ENCODE results near the gene ZNF24.

The ZNF24 gene

DNA sequence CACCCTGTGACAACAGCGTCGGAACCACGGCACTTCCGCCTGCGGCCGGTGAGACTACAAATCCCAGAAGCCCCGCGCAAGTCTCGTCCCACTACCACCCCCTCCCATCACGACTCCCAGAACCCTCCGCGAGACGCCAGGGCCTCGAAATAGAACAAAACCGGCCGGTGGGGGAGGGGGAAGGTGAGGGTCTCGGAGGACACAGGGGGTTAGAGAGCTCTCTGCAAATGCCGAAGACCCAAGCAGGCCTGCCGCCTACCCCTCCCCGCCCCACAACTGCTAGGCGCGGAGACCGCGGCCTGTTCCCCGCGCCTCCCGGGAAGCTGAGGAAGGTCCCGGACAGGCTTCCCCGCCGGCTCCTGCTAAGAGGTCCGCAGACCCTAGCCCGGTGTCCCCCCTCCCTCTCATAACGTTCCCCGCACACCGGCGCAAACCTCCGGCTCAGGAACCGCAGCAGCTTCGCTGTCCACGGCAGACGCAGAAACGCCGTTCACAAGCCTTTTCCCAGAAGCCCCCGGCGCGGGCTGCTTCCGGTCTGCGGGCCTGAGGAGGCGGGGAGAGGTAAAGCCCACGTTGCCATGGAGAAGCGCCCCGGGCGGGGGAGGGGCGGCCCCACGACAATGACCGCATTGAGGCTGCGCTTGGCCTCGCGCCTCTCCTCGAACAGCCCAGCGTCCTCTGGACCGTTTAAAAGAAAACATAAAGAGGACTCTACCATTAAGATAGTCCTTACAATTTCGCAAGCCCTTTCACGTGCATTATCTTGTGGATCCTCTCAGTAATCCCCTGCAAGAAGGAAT, at the start of gene ZNF24:
TSS of gene ZNF24 (minus strand) at position 485 of the 800 bp plus-strand sequence. CDS start 3,770 bp downstream, outside the sequence.
- peak; percentile 94 for DNase-seq
- no peaks in the 10 kb centered on the region for H3K27me3 Mint-ChIP-seq
- H3K9me3 Mint-ChIP-seq, result no peaks in the 10 kb centered on the region
- H3K4me1 Mint-ChIP-seq (ENCODE audit: low read depth), result peaks cover 47% of the 10 kb centered on the region
- H3K4me3 Mint-ChIP-seq, result peak within 1 kb of the TSS; percentile 99
- peaks cover 44% of the 10 kb centered on the region for H3K36me3 Mint-ChIP-seq (ENCODE audit: low read depth)
- H3K27ac Mint-ChIP-seq, result peak within 1 kb of the TSS; percentile 99

- H3K4me3 Mint-ChIP-seq, result no peak overlapping the region
- H3K4me1 Mint-ChIP-seq (ENCODE audit: low read depth), result no peaks in the 10 kb centered on the region
- H3K9me3 Mint-ChIP-seq, result no peaks in the 10 kb centered on the region
- H3K27me3 Mint-ChIP-seq, result peaks cover 34% of the 10 kb centered on the region
- no peak overlapping the region for H3K27ac Mint-ChIP-seq
- H3K36me3 Mint-ChIP-seq (ENCODE audit: low read depth), result no peaks in the 10 kb centered on the region
- DNase-seq, result no peak
Observed at GRCh38 chr18:35393716-35394115, 49.5 kb upstream of the ZNF24 start.

GRCh38 chr18:35392375-35392774, 48.2 kb upstream of the ZNF24 start:
- no peaks in the 10 kb centered on the region for H3K9me3 Mint-ChIP-seq
- H3K27ac Mint-ChIP-seq, result no peak overlapping the region
- H3K27me3 Mint-ChIP-seq, result peaks cover 35% of the 10 kb centered on the region
- no peak overlapping the region for H3K4me3 Mint-ChIP-seq
- no peaks in the 10 kb centered on the region for H3K36me3 Mint-ChIP-seq (ENCODE audit: low read depth)
- no peaks in the 10 kb centered on the region for H3K4me1 Mint-ChIP-seq (ENCODE audit: low read depth)
- DNase-seq, result no peak

GRCh38 chr18:35390951-35391700, 46.9 kb upstream of the ZNF24 start:
- H3K36me3 Mint-ChIP-seq (ENCODE audit: low read depth), result no peaks in the 10 kb centered on the region
- peaks cover 39% of the 10 kb centered on the region for H3K27me3 Mint-ChIP-seq
- DNase-seq, result no peak
- no peaks in the 10 kb centered on the region for H3K9me3 Mint-ChIP-seq
- no peak overlapping the region for H3K4me3 Mint-ChIP-seq
- H3K27ac Mint-ChIP-seq, result no peak overlapping the region
- H3K4me1 Mint-ChIP-seq (ENCODE audit: low read depth), result peaks cover 2% of the 10 kb centered on the region

DNA sequence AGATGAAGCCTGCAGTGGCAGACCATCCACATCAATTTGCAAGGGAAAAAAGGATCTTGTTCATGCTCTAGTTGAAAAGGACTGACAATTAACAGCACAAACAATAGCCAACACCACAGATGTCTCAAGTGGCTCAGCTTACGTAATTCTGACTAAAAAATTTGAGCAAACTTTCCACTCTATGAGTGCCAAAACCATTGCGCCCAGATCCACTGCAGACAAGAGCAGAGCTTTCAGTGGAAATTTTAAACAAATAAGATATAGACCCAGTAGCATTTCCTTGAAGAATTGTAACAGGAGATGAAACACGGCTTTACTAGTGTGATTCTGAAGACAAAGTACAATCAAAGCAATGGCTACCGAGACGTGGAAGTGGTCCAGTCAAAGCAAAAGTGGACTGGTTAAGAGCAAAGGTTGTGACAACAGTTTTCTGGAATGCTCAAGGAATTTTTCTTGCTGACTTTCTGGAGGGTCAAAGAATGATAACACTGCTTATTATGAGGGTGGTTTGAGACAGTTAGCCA, 44.9 kb upstream of the ZNF24 start:
- no peak for DNase-seq
- H3K27ac Mint-ChIP-seq, result no peak overlapping the region
- H3K9me3 Mint-ChIP-seq, result no peaks in the 10 kb centered on the region
- peaks cover 2% of the 10 kb centered on the region for H3K4me1 Mint-ChIP-seq (ENCODE audit: low read depth)
- no peak overlapping the region for H3K4me3 Mint-ChIP-seq
- H3K27me3 Mint-ChIP-seq, result peaks cover 41% of the 10 kb centered on the region
- no peaks in the 10 kb centered on the region for H3K36me3 Mint-ChIP-seq (ENCODE audit: low read depth)

GRCh38 chr18:35387152-35387571, 42.9 kb upstream of the ZNF24 start:
- Mint-ChIP-seq H3K9me3 (no peaks in the 10 kb centered on the region), H3K27me3 (peaks cover 41% of the 10 kb centered on the region), H3K4me3 (no peak overlapping the region), H3K4me1 (ENCODE audit: low read depth) (peaks cover 2% of the 10 kb centered on the region), H3K36me3 (ENCODE audit: low read depth) (no peaks in the 10 kb centered on the region), H3K27ac (no peak overlapping the region)
- no peak for DNase-seq

DNA sequence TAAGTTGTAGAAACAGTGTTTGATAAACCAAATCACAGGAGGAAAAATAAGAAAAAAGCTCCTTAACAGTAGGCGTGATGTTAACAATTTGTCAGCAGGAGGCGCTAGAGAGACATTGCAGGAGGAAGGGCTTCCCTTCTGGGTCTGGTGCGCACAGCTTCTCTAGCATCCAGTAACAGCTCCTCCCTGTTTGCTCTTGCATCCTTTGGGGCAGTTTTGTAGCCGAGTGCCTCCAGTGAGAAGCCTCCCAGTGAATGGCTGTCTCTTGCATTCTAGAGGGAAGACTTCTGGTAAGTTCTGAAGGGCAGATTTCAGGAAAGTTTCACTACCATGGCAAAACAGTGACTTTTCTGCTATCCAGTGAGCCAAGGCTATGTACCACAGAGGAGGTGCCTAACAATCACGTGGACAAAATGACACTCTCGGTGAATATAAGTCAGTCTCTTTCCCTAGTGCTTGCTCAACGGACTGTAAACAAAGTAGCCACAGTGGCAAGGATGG, 42.4 kb upstream of the ZNF24 start:
- Mint-ChIP-seq H3K9me3 (no peaks in the 10 kb centered on the region), H3K36me3 (ENCODE audit: low read depth) (no peaks in the 10 kb centered on the region), H3K4me1 (ENCODE audit: low read depth) (peaks cover 2% of the 10 kb centered on the region), H3K4me3 (no peak overlapping the region), H3K27ac (no peak overlapping the region), H3K27me3 (peaks cover 41% of the 10 kb centered on the region)
- DNase-seq, result peak; percentile 56

DNA sequence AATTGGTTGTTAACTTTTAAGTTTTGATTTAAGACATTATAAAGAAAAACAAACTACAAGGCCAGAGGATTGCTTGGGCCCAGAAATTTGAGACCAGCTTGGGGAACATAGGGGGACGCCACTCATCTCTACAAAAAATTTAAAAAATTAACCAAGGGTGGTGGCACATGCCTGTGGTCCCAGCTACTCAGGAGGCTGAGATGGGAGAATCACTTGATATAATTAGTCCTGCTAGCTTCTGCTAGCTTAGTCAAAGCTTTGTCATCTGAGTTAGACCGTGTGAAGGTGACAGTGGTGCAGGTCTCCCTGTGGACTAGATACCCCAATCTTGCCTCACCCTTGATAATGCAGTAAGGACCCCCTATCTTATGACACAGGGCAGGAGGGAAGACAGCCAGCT, 38.9 kb upstream of the ZNF24 start:
- Mint-ChIP-seq H3K4me3 (no peak overlapping the region), H3K27ac (no peak overlapping the region), H3K36me3 (ENCODE audit: low read depth) (no peaks in the 10 kb centered on the region), H3K27me3 (peaks cover 21% of the 10 kb centered on the region), H3K9me3 (no peaks in the 10 kb centered on the region), H3K4me1 (ENCODE audit: low read depth) (peaks cover 2% of the 10 kb centered on the region)
- DNase-seq, result no peak

- DNase-seq, result no peak
Observed at GRCh38 chr18:35379421-35379820, 35.2 kb upstream of the ZNF24 start.

DNA sequence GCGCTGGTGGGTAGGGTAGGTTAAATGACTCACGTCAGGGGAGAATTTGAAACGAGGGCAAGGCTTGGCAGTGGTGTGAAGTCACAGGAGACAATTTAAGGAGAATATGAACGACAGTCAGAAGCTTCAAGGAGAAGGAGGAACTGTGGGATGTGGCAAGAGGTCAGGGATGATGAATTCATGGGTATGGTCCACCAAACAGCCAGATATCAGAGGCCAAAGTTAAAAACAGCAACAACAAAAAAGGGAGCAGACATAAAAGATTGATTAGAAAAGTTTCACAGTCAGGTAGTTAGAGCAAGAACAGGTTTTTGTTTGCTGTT, 34.3 kb upstream of the ZNF24 start:
- H3K27me3 Mint-ChIP-seq, result no peaks in the 10 kb centered on the region
- no peaks in the 10 kb centered on the region for H3K36me3 Mint-ChIP-seq (ENCODE audit: low read depth)
- no peak for DNase-seq
- H3K4me3 Mint-ChIP-seq, result no peak overlapping the region
- H3K9me3 Mint-ChIP-seq, result no peaks in the 10 kb centered on the region
- H3K4me1 Mint-ChIP-seq (ENCODE audit: low read depth), result peaks cover 13% of the 10 kb centered on the region
- H3K27ac Mint-ChIP-seq, result no peak overlapping the region

More at GRCh38 chr18:35379421-35379820, 35.2 kb upstream of the ZNF24 start:
- Mint-ChIP-seq H3K36me3 (ENCODE audit: low read depth) (no peaks in the 10 kb centered on the region), H3K4me3 (no peak overlapping the region), H3K27me3 (peaks cover 1% of the 10 kb centered on the region), H3K4me1 (ENCODE audit: low read depth) (peaks cover 13% of the 10 kb centered on the region), H3K27ac (no peak overlapping the region), H3K9me3 (no peaks in the 10 kb centered on the region)

DNA sequence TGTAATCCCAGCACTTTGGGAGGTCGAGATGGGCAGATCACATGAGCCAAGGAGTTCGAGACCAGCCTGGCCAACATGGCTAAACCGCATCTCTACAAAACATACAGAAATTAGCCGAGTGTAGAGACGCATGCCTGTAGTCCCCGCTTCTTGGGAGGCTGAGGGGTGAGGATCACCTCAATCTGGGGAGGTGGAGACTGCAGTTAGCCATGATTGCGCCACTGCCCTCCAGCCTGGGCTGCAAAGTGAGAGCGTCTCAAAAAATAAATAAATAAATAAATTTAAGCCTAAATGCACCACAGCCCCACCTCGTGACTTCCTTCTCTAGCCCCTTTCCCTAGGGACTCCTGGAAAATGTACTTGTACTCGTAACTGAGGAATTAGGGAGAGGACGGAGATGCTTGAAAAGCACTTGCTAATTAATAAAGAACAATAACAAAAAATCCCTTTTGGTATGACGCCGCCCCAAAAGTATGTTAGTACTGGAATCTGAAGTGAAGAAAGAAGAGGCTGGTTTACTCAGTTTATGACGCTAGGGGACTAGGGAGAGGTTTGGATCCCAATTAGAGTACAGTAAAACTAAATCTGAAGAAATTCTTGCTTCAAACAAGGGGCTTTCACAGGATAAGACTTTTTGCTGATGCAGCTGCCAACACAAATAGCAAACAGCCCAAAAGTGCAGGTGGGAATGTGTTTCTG, 33.8 kb upstream of the ZNF24 start:
- DNase-seq, result no peak
- H3K36me3 Mint-ChIP-seq (ENCODE audit: low read depth), result no peaks in the 10 kb centered on the region
- H3K27ac Mint-ChIP-seq, result no peak overlapping the region
- H3K4me3 Mint-ChIP-seq, result peak overlapping the region; percentile 76
- H3K27me3 Mint-ChIP-seq, result no peaks in the 10 kb centered on the region
- H3K4me1 Mint-ChIP-seq (ENCODE audit: low read depth), result peaks cover 13% of the 10 kb centered on the region
- H3K9me3 Mint-ChIP-seq, result no peaks in the 10 kb centered on the region

- no peak within 1 kb of the TSS for H3K27ac Mint-ChIP-seq
- H3K27me3 Mint-ChIP-seq, result no peaks in the 10 kb centered on the region
- DNase-seq, result peak; percentile 81
- H3K36me3 Mint-ChIP-seq (ENCODE audit: low read depth), result no peaks in the 10 kb centered on the region
- H3K9me3 Mint-ChIP-seq, result no peaks in the 10 kb centered on the region
- H3K4me1 Mint-ChIP-seq (ENCODE audit: low read depth), result peaks cover 17% of the 10 kb centered on the region
- H3K4me3 Mint-ChIP-seq, result peak within 1 kb of the TSS; percentile 76
Observed at GRCh38 chr18:35376742-35377695, 32.8 kb upstream of the ZNF24 start, which contains the start of gene ZNF396. ZNF396 (minus strand) TSS chr18:35377337; CDS start chr18:35374292, 3,045 bp downstream.

DNA sequence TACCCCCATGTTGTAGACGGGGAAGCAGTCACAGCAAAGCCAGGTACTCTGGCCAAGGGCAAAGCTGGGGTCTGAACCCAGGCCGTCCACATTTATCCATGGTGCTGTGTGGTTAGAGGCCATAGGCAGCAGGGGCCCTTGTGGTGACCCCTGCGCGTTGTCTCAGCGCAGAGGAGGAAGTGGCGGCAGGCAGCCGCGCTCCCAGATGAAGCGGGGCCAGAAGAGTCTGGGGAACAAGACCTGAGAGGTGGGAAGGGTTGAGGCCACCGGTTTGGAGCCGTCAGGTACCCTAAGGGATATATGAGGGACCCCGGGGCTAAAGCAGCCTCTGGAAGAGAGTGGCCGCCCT, 32.1 kb upstream of the ZNF24 start:
- Mint-ChIP-seq H3K36me3 (ENCODE audit: low read depth) (no peaks in the 10 kb centered on the region), H3K9me3 (no peaks in the 10 kb centered on the region), H3K4me3 (peak overlapping the region; percentile 76), H3K4me1 (ENCODE audit: low read depth) (peaks cover 23% of the 10 kb centered on the region), H3K27me3 (no peaks in the 10 kb centered on the region), H3K27ac (no peak overlapping the region)
- DNase-seq, result no peak
